GM19468 (cell line): ENCODE data around the gene DIAPH2.
A peak's percentile ranks its signal among the peaks of the same experiment; 100 is the strongest.
"Not testable (repeated sequence)": the region's sequence is repeated elsewhere in the genome, so short reads cannot be mapped to it uniquely, and the experiment has no call there.

Experiments
- ATAC-seq: cut with Tn5 transposase; IDR thresholded peaks from one replicate; pipeline ENCODE4 v1.9.1; 2021; ENCODE audit warnings: mild to moderate bottlenecking, moderate library complexity, moderate number of reproducible peaks; ENCODE audit not compliant: unreplicated experiment; ENCODE audit errors: extremely low read depth

DIAPH2 gene

DNA sequence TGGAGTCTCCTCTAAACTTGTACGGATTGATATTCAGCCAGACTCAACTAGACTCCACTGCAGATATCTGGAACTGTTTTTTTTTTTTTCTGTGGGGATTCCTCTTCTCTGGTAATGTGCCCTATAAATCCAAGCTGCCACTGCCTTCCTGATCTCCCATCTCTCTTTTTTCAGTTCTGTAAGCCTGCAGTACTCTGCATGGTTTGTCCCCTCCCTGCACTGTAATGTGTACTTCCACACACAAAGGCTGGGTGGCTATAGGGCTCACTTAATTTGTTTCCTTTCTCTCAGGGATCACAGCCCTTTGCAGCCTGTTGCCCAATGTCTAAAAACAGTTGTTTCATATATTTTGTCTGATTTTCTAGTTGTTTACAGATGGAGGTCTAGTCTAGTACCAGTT, 114.3 kb downstream of the DIAPH2 start:
- ATAC-seq: no peak

DNA sequence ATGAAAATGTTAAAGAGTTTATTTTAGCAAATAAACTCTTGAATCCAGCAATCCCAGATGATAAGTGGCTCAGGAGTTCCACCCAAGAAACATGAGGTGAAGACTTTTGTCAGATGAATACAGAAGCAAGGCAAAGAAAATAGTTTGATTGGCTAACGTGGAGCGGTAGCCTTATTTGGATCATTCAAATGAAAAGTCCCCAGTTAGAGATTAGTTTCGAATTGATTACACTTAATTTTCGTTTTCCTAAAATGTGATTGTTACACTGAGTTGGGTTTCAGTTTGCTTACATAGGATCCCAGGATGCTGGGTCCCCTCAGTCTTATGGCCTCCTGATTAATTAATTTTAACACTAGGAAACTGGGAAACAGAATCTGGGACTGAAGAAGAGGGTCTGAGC, 122.7 kb downstream of the DIAPH2 start:
- no peak for ATAC-seq

DNA sequence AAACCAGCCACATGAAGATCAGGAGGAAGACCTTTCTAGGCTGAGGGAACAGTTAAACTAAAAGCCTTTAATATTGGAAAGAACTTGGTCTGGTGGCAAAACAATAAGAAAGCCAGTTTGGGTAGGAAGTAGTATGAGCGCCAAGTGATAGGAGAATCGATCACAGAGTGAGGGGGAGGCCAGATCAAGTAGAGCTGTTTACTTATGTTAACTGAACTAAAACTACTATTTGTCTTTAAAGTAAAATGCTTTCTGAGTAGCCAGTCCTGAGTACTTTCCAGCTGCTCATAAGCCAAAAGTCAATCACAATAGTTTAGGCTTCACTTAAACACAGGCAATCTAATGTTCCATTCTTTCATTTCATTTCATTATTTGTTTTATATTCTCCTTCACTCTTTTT, 136.3 kb downstream of the DIAPH2 start:
- no peak for ATAC-seq

DNA sequence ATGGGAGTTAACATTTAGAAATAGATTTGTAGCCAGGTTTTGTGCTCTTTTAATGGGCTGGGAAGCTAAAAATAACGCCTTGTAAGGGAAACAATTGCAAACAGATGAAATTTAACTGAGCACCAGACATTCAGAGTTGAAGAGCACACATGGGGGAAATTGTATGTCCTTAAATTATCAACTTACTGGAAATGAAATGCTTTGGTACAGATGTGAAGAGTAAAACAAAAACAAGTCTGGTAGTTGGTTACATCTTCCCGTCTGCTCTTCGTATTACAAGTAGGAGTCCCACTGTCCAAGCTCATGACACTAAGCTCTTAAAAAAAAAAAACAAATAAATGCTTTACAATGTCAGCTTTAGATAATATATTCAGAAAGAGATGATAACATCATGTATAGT, 139.5 kb downstream of the DIAPH2 start:
- ATAC-seq: no peak

DNA sequence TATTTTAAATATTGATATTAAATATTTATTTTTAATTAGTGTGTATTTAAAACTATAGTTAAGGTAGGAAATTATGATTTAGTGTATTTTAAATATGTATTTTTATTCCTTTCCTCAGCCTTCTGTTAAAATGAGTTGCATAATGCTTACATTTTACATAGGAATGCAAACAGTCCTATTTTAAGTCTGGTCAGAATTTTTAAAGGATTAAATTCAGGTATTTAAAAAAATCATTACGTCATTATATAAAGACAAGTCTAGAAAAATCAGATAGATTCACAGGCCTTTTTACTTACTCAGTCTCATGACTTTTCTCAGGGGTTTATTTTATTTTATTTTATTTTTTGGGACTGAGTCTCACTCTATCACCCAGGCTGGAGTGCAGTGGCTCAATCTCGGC, 148.7 kb downstream of the DIAPH2 start:
- ATAC-seq: no peak

DNA sequence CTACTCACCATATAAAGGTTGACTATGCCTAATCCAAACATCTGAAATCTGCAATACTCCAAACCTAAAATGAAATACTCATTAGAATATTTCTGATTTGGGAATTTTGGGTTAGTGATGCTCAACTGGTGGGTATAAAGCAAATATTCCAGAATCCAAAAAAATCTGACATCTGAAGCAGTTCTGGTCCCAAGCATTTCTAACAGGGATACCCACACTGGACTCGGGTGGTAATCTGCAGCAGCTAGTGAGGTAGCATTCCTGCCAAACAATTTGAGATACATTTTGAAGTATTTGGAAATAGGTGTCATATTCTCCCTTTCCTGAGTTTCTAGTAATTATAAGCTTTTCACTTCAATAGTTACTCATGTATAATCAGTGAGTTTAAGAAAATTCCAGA, 149.5 kb downstream of the DIAPH2 start:
- no peak for ATAC-seq

DNA sequence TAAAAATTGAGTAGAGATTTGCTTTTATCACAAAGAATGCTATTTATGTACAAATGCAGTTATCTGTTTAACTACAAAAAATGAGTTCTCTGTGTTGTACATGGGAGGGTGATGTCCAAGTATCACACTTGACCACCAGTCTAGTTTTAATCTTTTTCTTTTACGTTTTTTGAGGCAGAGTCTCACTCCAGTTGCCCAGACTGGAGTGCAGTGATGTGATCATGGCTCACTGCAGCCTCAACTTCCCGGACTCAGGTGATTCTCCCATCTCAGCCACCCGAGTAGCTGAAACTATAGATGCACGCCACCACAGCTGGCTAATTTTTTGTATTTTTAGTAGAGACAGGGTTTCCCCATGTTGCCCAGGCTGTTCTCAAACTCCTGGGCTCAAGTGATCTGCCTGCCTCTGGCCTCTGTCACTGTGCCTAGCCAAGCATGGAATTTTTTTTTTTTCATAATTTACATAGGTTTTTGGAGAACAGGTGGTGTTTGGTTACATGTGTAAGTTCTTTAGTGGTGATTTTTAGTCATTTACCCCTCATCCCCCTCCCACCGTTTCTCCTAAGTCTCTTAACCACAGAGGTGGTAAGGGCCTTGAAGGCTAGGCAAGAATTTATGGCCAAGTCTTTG, 151.1 kb downstream of the DIAPH2 start:
- ATAC-seq: peak; percentile 70

DNA sequence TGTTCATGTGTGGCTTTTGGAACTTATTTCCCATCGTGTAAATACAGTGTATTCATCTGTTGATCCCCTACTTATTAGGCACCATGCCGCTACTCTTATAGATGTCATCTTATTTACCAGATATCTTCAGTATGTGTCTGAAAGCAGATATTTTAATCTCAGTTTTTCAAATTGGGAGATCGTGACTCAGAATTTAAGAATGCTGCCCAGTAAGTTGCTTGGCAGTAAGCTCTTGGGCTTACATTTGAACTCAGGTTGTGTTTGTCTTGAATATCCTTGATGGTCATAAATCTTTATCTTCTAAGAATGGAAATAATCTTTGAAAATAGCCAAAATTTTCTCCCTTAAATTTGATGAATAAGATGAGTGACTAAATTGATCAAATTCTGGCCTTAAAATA, 153.2 kb downstream of the DIAPH2 start:
- ATAC-seq: no peak

DNA sequence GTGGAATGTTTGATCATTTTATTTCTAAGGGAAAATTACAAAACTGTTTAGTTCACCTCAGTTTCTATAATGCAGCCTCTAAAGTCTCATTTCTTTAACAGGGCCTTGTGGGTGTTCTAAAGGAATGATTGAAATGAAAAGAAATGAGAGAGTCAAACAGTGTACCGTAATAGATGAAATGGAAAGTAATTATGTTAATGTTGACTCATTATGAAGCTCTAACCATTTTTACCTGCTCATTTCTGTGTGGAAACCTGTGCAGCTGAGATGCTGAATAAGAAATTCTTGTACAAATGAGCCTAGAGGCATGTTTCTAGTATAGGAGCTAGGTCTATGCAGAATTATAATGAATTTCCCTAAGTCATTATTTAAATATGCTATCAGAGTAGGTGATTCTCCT, 153.9 kb downstream of the DIAPH2 start:
- ATAC-seq: no peak

DNA sequence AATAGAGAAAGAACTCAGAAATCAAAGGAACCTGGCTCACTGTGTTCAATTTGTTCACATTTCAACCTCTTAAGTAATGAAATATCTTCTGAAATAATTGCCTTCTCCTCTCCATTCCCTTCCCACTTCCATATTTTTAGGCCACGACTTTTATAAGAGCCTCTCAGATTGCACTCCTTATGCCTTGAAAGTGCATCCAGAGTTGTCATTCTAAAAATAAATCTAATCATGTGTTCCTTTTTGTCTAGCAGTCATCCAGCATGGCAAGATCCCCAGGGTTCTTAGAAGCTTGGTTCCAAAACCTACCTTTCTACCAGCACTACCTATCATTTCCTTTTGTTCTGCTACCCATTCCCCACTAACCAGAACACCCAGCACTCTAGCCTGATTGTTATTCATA, 156.7 kb downstream of the DIAPH2 start:
- ATAC-seq: no peak

DNA sequence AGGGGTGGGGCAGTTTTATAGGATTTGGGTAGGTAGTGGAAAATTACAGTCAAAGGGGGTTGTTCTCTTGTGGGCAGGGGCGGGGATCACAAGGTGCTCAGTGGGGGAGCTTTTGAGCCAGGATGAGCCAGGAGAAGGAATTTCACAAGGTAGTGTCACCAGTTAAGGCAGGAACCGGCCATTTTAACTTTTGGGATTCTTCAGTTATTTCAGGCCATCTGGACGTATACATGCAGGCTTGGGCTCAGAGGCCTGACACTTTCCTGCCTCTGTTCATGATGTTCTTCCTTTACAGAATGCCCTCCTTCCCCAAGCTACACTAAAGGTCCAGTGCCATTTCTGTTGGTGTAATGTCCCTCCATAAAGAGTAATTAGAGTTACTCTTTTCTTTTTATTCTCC, 157.2 kb downstream of the DIAPH2 start:
- not testable (repeated sequence) for ATAC-seq

DNA sequence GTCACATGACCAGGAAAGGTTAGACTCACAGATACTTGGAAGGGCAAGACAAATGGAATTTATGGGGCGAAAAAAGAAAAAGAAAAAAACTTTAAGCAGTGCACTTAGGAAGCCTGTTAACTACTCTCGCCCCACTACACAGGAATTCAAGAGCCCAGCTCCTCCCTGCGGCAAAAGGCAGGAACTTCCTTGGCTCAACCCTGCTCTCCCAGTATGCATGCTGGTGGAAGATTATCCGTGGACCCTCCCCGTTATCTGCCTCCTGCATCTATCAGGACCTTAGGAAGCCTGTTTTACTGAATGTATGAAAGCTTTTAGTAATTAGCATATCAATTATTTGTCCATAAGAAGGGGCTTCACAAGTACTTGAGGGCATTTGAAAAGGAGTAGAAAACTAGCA, 158.9 kb downstream of the DIAPH2 start:
- no peak for ATAC-seq

DNA sequence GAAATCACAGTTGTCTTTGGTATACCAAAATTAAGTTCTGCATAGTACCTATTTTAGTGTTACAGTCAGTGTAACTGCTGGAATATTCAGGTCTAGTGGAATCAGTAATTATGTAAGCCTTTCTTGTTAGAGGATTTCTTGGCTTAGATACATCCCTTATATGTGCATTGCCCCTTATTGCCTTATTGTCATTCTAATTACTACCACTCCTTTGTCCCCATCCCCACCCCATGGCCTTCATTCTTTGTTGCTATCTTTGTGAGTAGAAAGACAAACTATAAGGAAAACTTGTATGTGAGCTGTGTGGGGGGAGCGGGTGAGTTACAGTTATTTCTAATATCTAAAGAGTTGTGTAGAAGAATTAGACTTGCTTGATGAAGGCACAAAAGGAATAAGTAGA, 162.2 kb downstream of the DIAPH2 start:
- no peak for ATAC-seq

DNA sequence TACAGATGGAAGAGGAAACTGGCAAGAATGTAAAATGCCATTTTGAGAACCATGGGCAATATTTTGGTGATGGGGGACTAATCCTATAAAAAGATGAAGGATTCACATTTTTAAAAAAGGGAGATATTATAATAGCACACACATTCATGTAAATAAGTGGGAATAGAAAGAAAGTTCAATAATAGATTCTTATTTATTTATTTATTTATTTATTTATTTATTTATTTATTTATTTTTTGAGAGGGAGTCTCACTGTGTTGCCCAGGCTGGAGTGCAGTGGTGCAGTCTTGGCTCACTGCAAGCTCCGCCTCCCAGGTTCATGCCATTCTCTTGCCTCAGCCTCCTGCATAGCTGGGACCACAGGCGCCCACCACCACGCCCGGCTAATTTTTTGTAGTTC, 174.8 kb downstream of the DIAPH2 start:
- not testable (repeated sequence) for ATAC-seq

DNA sequence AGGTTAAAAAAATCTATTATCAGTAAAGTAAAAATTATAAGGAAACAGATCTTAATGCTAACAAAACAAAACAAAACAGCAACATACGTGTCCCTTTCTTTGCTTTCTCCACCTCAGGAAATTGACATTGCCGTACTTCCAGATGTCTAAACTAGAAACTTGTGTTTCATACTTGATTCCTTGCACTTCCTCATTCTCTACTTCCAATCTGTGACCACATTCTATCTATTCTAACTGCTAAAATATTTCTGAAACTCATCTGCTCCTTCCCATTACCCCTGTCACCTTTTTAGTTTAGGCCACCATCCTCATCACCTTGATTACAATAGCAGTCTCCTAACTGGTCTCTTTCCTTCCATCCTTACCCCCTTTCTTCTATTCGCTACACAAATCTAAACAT, 176.6 kb downstream of the DIAPH2 start:
- ATAC-seq: no peak

DNA sequence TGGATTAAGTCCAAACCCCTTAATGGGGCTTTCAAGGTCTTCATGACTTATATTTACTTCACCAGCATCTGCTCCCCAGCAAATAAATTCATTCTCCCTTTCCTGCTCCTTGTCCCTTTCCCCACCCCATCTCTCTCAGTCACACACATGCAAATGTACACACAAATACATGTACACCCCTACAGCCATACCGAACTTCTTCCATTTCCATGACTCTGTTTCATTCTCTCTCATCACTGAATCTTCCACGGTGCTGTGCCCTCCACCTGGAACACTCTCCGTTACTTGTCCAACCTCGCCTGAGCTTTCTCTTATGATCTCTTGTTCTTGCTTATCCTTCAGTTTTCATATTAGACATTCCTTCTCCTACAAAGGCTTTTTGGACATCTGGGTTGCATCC, 177.0 kb downstream of the DIAPH2 start:
- ATAC-seq: no peak

DNA sequence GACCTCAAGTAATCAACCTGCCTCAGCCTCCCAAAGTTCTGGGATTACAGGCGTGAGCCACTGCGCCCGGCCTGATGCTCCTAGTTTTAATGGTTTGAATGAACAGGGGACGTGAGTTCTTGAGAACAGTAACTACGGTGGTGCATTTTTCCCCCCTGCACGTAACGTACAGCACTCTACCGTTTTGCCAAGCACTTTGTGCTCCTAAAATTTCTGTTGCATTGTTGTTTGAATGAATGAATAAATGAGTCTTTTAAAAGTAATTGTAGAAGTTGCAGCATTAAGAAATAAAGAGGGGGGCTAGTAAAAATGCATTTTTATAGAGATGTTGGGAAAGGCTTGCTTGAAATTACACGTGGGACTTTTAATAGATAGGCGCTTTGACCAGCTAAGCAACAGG, 199.0 kb downstream of the DIAPH2 start, which contains the start of gene RPA4:
Gene RPA4 (plus strand): TSS at position 301 of the 400 bp plus-strand sequence. CDS start 403 bp downstream, outside the sequence.
- no peak for ATAC-seq

DNA sequence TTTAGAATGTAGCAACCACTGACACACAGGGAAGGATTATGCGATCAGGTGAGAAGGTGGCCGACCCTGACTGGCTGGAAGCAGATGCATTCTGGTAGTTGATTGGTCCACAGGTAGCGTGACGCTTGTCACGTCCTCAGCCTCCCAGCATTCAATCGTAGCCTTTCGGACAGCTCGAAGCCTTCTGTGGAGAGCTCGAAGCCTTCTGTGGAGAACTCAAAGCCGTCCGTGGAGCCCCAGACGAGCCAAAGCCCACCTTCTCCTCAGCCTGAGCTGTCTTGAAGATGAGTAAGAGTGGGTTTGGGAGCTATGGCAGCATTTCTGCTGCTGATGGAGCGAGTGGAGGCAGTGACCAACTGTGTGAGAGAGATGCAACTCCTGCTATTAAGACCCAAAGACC, 199.4 kb downstream of the DIAPH2 start:
- ATAC-seq: no peak

DNA sequence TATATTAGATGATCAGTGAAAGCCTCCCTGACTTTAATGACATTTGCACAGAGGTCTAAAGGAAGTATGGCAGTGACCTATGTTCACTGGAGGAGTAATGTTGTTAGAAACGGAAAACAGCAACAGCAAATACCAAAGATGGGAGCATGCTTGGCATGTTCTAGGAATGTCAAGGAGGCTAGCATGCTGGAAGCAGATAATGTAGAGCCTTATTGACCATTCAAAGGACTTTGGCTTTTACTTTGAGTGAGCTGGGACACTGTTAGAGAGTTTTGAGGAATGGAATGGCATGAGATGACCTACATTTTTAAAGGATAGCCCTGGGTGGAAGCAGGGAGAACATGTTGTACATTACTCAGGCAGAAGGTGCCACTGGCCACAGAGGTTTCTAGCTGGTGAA, 205.1 kb downstream of the DIAPH2 start:
- ATAC-seq: no peak

DNA sequence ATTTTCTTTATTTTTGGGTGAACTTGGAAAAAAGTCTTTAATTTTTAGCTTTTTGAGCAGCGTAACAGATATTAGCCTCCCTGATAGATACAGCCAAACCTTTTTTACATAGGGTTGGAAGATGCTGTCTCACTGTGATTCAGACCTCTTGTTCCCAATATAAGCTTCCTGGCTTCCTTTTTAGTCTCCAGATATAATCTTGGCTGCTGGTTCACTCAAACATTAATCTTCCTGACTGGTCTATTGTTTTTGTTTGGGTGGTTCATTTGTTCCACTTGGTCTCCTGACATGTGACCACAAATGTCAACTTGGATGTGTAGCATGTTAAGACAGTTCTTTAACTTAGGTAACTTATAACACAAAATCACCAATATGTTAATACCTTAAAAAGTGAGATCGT, 222.1 kb downstream of the DIAPH2 start:
- ATAC-seq: no peak

DNA sequence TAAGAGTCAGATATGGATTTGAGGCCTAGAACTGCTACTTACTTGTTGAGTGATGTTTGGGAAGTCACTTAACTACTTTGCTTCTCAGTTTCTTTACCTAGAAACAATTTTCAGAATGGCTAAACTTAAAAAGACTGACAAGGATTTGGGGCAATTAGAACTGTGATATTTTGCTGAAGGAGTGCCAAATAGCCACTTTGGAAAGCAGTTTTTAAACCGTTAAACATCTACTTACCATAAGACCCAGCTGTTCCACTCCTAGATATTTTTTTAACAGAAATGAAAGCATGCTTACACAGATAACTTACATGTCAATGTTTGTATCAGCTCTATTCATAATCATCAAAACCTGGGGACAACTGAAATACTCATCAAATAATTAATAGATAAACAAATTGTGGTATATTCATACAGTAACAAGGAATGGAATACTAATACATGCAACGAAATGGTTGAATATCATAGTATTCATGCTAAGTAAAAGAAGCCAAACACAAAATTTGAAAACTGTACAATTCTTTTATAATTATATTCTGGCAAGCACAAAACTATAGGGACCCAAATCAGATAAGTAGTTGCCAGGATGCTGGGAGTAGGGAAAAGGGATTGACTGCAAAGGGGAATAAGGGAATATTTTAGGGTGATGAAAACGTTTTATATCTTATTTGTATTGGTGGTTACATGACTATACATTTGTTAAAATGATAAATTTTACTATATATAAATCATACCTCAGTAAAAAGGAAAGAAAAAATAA, 223.1 kb downstream of the DIAPH2 start:
- ATAC-seq: no peak

DNA sequence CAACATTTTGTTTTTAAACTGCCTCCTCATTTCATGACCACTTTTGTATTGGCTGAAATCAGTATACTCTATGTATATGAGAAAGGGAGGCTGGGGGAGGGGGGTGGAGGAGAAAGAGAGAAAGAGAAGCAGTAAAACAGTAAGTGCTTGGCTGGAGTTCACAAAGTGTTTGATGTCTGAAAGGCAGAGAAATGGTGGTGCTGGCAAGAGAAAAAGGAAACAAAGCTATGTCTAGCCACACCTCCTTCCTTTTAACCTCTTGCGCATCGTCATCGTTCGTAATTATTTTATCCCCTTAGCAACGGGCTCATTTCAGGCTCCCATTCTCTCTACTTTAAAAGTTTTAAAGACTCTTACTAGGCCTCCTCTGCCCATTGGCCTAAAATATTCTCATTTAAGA, 224.6 kb downstream of the DIAPH2 start:
- no peak for ATAC-seq
